ENCODE results near the gene RABL6.

DNA sequence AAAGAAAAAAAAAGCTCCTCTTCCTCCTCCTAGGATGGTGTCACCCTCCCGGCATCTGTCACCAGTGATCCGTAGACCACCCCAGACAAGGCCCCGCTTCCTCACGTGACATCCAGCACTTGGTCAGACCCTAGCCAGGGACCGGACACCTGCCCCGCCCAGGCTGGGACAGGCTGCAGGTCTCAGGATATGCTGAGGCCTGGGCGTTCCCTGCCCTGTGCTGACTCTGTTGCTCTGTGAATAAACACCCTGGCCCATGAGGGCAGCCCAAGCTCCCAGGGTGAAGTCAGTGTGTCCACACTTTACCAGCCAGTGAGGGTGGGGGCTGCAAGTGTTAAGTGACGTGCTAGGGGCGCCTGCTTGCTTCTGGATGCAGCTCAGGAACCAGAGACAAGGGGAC is 52.8 kb downstream of the RABL6 start:
- TF ChIP-seq, protein P1, sequence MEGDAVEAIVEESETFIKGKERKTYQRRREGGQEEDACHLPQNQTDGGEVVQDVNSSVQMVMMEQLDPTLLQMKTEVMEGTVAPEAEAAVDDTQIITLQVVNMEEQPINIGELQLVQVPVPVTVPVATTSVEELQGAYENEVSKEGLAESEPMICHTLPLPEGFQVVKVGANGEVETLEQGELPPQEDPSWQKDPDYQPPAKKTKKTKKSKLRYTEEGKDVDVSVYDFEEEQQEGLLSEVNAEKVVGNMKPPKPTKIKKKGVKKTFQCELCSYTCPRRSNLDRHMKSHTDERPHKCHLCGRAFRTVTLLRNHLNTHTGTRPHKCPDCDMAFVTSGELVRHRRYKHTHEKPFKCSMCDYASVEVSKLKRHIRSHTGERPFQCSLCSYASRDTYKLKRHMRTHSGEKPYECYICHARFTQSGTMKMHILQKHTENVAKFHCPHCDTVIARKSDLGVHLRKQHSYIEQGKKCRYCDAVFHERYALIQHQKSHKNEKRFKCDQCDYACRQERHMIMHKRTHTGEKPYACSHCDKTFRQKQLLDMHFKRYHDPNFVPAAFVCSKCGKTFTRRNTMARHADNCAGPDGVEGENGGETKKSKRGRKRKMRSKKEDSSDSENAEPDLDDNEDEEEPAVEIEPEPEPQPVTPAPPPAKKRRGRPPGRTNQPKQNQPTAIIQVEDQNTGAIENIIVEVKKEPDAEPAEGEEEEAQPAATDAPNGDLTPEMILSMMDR (IDR thresholded peaks at IDR 0.05) = no peak
- TF ChIP-seq POLR2A (IDR thresholded peaks at IDR 0.05) (no peak), POLR2AphosphoS5 (IDR thresholded peaks at IDR 0.05) (no peak)
